ENCODE data around the gene SMYD3. TPM values are rescaled to one million over a fixed set of nuclear protein-coding genes. Genes with fewer than 3 reads are reported as not detected.

SMYD3 gene
- total RNA-seq, 2 experiments from 2014 or later, result 17.1 TPM

- no peak overlapping the region for H3K4me3 Mint-ChIP-seq
- no peaks in the 10 kb centered on the region for H3K27me3 Mint-ChIP-seq
- no peaks in the 10 kb centered on the region for H3K36me3 Mint-ChIP-seq (ENCODE audit: low read depth)
- no peak overlapping the region for H3K27ac Mint-ChIP-seq
- H3K4me1 Mint-ChIP-seq, result peaks cover 7% of the 10 kb centered on the region
- H3K9me3 Mint-ChIP-seq, result no peaks in the 10 kb centered on the region
- POLR2A ChIA-PET, result no interaction called here
- CTCF ChIA-PET, result interaction anchor here (1.0 kb wide), 1 partner anchor 86 kb away, joined by 3 read pairs; no protein-coding TSS in a partner anchor
- DNase-seq, result no peak
These were observed 438.2 kb downstream of the SMYD3 start for GRCh38 chr1:246068619-246069509.

GRCh38 chr1:246068217-246068512 is 438.9 kb downstream of the SMYD3 start:
- H3K27ac Mint-ChIP-seq, result no peak overlapping the region
- POLR2A ChIA-PET, result no interaction called here
- H3K36me3 Mint-ChIP-seq (ENCODE audit: low read depth), result no peaks in the 10 kb centered on the region
- H3K4me1 Mint-ChIP-seq, result peaks cover 7% of the 10 kb centered on the region
- H3K4me3 Mint-ChIP-seq, result no peak overlapping the region
- DNase-seq, result no peak
- CTCF ChIA-PET, result no interaction called here
- H3K27me3 Mint-ChIP-seq, result no peaks in the 10 kb centered on the region
- H3K9me3 Mint-ChIP-seq, result no peaks in the 10 kb centered on the region

DNA sequence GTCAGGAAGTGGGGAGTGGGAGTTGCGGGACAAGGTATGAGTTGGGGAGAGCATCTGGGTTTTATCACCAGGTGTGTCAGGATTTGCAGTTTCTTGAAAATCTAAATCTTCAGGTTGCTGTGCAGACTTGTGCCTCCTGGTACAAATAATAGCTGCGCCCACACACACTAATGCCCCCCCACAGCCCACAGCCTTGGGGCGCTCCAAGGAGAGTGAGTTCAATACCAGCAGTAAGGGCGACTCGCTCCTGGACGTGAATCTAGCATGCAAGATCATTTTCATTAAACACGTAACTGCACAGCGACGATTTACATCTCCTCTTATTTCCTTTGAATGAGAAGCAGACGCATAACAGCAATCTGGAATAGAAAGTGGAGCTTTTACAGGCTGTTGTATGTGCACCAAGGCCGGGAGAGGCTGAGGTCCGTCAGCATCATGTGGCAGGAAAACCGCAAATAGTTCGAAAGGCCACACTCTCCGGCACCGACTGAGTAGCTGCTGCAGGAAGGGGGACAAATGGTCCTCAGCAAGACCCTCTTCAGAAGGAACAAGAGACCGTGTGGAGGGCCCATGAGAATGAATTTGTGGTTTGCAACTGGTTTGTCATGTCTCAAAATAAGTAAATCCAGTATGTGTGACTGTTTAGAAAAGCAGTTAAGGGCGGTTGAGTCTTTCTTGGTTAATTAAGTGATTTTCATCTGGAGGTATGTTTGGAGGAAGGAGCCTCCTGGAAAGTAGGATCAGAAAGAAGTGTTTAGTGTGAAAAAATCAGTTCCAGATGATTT is 439.5 kb downstream of the SMYD3 start:
- CTCF ChIA-PET, result no interaction called here
- H3K27ac Mint-ChIP-seq, result no peak overlapping the region
- H3K27me3 Mint-ChIP-seq, result no peaks in the 10 kb centered on the region
- H3K4me3 Mint-ChIP-seq, result no peak overlapping the region
- POLR2A ChIA-PET, result no interaction called here
- no peak for DNase-seq
- no peaks in the 10 kb centered on the region for H3K9me3 Mint-ChIP-seq
- peaks cover 7% of the 10 kb centered on the region for H3K4me1 Mint-ChIP-seq
- H3K36me3 Mint-ChIP-seq (ENCODE audit: low read depth), result no peaks in the 10 kb centered on the region

- POLR2A ChIA-PET, result no interaction called here
- Mint-ChIP-seq H3K36me3 (ENCODE audit: low read depth) (no peaks in the 10 kb centered on the region), H3K27me3 (no peaks in the 10 kb centered on the region), H3K9me3 (no peaks in the 10 kb centered on the region), H3K4me1 (peaks cover 7% of the 10 kb centered on the region), H3K4me3 (no peak overlapping the region), H3K27ac (no peak overlapping the region)
- DNase-seq, result no peak
- CTCF ChIA-PET, result no interaction called here
These were observed 440.5 kb downstream of the SMYD3 start for GRCh38 chr1:246066573-246066972.

DNA sequence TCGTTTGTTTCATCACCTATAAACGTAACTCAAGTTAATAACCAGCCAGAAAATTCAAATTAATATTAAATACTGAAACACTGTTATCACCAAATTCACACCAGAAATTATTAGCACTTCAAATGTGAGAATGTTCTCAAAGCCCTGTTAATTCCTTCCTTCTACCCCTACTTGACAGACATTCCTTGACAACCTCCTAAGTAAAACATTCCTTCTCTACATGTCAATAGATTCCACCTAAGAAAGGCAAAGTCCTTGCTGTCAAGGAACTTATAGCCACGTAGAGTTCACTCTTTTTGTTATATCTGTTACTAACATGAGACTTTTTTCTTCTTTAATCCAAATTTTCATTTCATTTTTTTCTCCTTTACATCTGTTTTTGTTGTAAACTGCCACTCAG is 441.5 kb downstream of the SMYD3 start:
- H3K4me1 Mint-ChIP-seq, result peaks cover 7% of the 10 kb centered on the region
- H3K27me3 Mint-ChIP-seq, result no peaks in the 10 kb centered on the region
- no peak overlapping the region for H3K4me3 Mint-ChIP-seq
- DNase-seq, result no peak
- ChIA-PET CTCF (no interaction called here), POLR2A (no interaction called here)
- H3K27ac Mint-ChIP-seq, result no peak overlapping the region
- H3K9me3 Mint-ChIP-seq, result no peaks in the 10 kb centered on the region
- no peaks in the 10 kb centered on the region for H3K36me3 Mint-ChIP-seq (ENCODE audit: low read depth)

DNA sequence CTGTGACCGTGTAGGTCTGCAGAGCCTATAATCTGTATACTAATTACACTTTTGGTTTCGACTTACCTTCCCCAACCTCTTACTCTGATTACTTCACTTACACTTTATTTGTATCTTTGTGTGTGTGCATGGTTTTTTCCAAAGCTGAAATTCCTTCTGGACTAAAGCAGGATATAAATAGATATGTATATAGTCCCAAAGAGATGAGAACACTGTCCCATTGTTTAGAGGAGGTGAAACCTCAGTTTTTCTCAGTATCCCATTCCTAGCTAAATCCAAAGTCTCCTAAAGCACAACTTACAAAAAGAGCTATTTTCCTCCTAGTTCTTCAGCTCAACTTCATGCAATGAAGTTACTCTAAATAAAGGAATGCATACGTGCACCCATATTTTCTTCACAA is 442.2 kb downstream of the SMYD3 start:
- no peak for DNase-seq
- CTCF ChIA-PET, result no interaction called here
- peaks cover 7% of the 10 kb centered on the region for H3K4me1 Mint-ChIP-seq
- H3K4me3 Mint-ChIP-seq, result no peak overlapping the region
- no peaks in the 10 kb centered on the region for H3K27me3 Mint-ChIP-seq
- POLR2A ChIA-PET, result no interaction called here
- no peak overlapping the region for H3K27ac Mint-ChIP-seq
- no peaks in the 10 kb centered on the region for H3K9me3 Mint-ChIP-seq
- H3K36me3 Mint-ChIP-seq (ENCODE audit: low read depth), result no peaks in the 10 kb centered on the region

DNA sequence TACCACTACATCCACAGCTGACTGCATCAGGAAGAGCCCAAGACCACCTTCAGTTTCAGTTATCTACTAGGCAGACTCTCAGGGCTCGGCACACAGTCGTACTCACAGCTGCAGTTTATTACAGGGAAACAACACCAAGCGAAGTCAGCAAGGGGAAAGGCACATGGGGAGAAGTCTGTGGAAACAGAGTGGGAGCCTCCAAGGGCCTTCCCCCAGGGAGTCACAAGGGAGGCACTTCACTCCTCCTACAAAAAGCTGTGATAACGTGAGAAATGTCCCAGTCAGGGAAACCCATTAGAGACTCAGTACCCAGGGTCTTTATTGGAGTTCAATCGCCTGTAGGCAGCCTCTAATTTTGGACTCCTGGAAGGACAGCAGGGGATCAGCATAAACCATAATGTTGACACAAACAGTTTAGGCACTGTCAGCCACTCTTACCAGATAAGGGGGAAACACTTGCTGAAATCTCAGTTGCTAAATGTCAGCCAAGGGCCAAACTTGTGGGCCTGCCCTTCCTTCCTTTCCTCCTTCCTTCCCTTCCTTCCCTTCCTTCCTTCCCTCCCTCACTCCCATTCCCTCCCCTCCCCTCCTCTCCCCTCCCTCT is 444.0 kb downstream of the SMYD3 start:
- H3K36me3 Mint-ChIP-seq (ENCODE audit: low read depth), result no peaks in the 10 kb centered on the region
- no peak overlapping the region for H3K4me3 Mint-ChIP-seq
- H3K9me3 Mint-ChIP-seq, result no peaks in the 10 kb centered on the region
- ChIA-PET POLR2A (no interaction called here), CTCF (no interaction called here)
- peaks cover 7% of the 10 kb centered on the region for H3K4me1 Mint-ChIP-seq
- H3K27me3 Mint-ChIP-seq, result no peaks in the 10 kb centered on the region
- H3K27ac Mint-ChIP-seq, result no peak overlapping the region
- DNase-seq, result no peak

- Mint-ChIP-seq H3K9me3 (peaks cover 4% of the 10 kb centered on the region), H3K27ac (no peak overlapping the region), H3K4me3 (no peak overlapping the region), H3K4me1 (no peaks in the 10 kb centered on the region), H3K27me3 (no peaks in the 10 kb centered on the region), H3K36me3 (ENCODE audit: low read depth) (no peaks in the 10 kb centered on the region)
- POLR2A ChIA-PET, result no interaction called here
- DNase-seq, result no peak
- CTCF ChIA-PET, result no interaction called here
These were observed 448.6 kb downstream of the SMYD3 start for GRCh38 chr1:246058466-246058865.

GRCh38 chr1:246052603-246053002 is 454.5 kb downstream of the SMYD3 start:
- Mint-ChIP-seq H3K27ac (no peak overlapping the region), H3K9me3 (peaks cover 4% of the 10 kb centered on the region), H3K4me3 (no peak overlapping the region), H3K27me3 (no peaks in the 10 kb centered on the region), H3K36me3 (ENCODE audit: low read depth) (no peaks in the 10 kb centered on the region), H3K4me1 (no peaks in the 10 kb centered on the region)
- POLR2A ChIA-PET, result no interaction called here
- no peak for DNase-seq
- CTCF ChIA-PET, result no interaction called here

DNA sequence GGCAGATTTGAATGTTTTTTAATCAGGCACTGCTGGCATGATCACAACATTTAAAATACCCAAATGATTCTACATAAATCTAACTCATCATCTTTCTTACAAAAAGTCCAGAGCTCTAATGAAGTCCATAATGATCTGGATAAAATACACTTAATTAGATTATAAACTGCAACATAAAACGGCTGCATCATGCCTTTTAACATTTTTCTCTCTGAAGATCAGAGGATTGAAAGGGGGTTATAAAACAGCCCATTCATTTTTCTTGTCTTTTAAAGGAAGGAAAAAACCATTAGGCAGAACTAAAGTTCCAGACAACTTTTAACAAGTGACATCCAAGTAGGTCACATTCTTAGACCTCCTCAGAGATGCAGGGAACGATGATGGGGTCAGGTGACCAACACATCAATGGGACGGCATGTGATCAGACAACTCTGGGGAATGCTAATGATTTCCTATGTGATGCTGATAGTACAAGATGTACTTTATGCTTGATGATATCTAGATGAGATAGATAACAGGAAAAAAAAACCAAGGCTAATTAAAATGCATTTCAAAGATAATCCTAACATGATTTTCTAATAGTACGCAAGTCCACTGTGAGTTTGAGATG is 455.1 kb downstream of the SMYD3 start:
- no peaks in the 10 kb centered on the region for H3K36me3 Mint-ChIP-seq (ENCODE audit: low read depth)
- H3K27me3 Mint-ChIP-seq, result no peaks in the 10 kb centered on the region
- DNase-seq, result no peak
- CTCF ChIA-PET, result no interaction called here
- H3K4me3 Mint-ChIP-seq, result no peak overlapping the region
- peaks cover 4% of the 10 kb centered on the region for H3K9me3 Mint-ChIP-seq
- no peak overlapping the region for H3K27ac Mint-ChIP-seq
- POLR2A ChIA-PET, result no interaction called here
- no peaks in the 10 kb centered on the region for H3K4me1 Mint-ChIP-seq

DNA sequence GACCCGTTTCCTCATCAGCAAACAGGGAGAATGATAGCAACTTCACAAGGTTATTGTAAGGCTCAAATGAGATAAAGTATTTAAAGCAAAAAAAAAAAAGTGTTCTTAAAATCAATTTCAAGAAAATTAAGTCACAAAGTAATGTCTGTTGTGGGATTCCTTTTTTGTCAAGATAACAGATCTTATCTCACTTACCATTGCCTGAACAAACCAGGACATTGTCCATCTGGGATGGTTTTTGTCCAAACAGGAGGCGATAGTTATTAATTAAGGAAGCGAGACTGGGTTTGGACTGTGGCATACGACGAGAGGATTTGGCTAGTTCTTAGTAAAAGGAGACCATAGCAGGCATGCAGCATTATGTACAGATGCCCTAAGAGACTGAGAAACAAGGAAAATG is 458.4 kb downstream of the SMYD3 start:
- no peaks in the 10 kb centered on the region for H3K36me3 Mint-ChIP-seq (ENCODE audit: low read depth)
- no peak overlapping the region for H3K27ac Mint-ChIP-seq
- H3K4me3 Mint-ChIP-seq, result no peak overlapping the region
- no peaks in the 10 kb centered on the region for H3K4me1 Mint-ChIP-seq
- no peaks in the 10 kb centered on the region for H3K27me3 Mint-ChIP-seq
- no peak for DNase-seq
- POLR2A ChIA-PET, result no interaction called here
- H3K9me3 Mint-ChIP-seq, result no peaks in the 10 kb centered on the region
- CTCF ChIA-PET, result no interaction called here

DNA sequence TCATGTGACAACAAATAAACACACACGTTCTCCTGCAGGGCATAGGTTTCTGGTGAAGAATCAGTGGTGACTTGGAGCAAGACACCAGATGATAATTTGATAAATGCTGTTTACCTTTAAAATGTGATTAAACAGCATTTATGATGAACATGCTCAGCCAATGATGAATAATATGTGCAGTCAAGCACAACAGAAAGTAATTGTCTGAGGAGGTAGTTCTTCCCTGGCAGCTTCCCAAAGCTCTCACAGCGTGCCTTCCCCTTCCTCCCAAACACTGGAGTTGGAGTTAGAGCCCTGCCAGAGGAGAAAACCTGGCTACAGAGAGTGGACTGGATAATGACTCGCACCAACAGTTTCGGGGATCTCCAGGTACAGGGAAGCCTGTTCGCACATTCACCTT is 463.5 kb downstream of the SMYD3 start:
- no peaks in the 10 kb centered on the region for H3K4me1 Mint-ChIP-seq
- no peak overlapping the region for H3K4me3 Mint-ChIP-seq
- H3K27me3 Mint-ChIP-seq, result no peaks in the 10 kb centered on the region
- CTCF ChIA-PET, result interaction anchor here (0.5 kb wide), 1 partner anchor 342 kb away, joined by 3 read pairs; no protein-coding TSS in a partner anchor
- no peaks in the 10 kb centered on the region for H3K9me3 Mint-ChIP-seq
- no peaks in the 10 kb centered on the region for H3K36me3 Mint-ChIP-seq (ENCODE audit: low read depth)
- POLR2A ChIA-PET, result no interaction called here
- DNase-seq, result no peak
- H3K27ac Mint-ChIP-seq, result no peak overlapping the region

DNA sequence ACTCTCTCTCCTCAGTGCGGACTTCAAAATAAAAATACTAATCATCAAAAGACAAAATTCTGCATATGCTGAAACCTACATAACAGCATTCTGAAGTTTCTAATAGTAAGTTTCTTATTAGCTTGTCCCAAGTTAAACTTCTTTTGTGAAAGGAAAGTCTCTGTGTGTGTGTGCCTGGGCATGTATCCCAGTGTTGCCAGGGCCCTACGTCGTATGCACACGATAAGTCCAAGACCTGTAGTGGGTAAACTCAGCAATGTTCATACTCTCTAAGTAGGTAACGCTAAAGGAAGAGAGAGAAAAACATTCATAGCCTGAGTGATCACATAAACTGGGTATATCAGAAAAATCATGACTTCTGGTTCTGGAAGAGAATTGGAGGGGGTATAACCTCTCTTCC is 465.7 kb downstream of the SMYD3 start:
- Mint-ChIP-seq H3K4me1 (no peaks in the 10 kb centered on the region), H3K27me3 (no peaks in the 10 kb centered on the region), H3K36me3 (ENCODE audit: low read depth) (no peaks in the 10 kb centered on the region), H3K4me3 (no peak overlapping the region), H3K9me3 (no peaks in the 10 kb centered on the region), H3K27ac (no peak overlapping the region)
- ChIA-PET POLR2A (no interaction called here), CTCF (no interaction called here)
- no peak for DNase-seq

Measured in activated CD4-positive, alpha-beta T cell treated with anti-CD3 and anti-CD28 coated beads, Interleukin-2, amount 10 ng/mL, durations not matched to agents 7 days and 5 days (primary cell).